OCI-LY1 (cell line): ENCODE data around the gene PAMR1.

Experiments used
- H2AFZ ChIP-seq: fragments of 200-600 bp; sonication (generic), shearing (Covaris generic); 2 replicates; pipeline ENCODE4 v1.6.0; 2014; ENCODE audit warnings: antibody characterized with exemption, mild to moderate bottlenecking, low read length
- H3F3A ChIP-seq: fragments of 200-600 bp; sonication (generic), shearing (Covaris generic); 2 replicates; pipeline ENCODE4 v1.6.0; 2014; ENCODE audit warnings: mild to moderate bottlenecking, antibody characterized with exemption, low read length, moderate library complexity; ENCODE audit not compliant: insufficient read depth
- H3K27ac ChIP-seq: fragments of 200-600 bp; sonication (generic); 2 replicates; pipeline ENCODE4 v1.5.1; 2014; ENCODE audit warnings: low read length, mixed run types, mild to moderate bottlenecking, low read depth; ENCODE audit not compliant: poor library complexity, severe bottlenecking
- H3K27me3 ChIP-seq: fragments of 200-600 bp; sonication (generic); 2 replicates; pipeline ENCODE4 v1.6.0; 2014; ENCODE audit warnings: antibody characterized with exemption, mild to moderate bottlenecking, low read length, moderate library complexity; ENCODE audit not compliant: insufficient read depth
- H3K36me3 ChIP-seq: fragments of 200-600 bp; sonication (generic); 2 replicates; pipeline ENCODE4 v1.6.1; 2014; ENCODE audit warnings: mild to moderate bottlenecking, antibody characterized with exemption, low read length, moderate library complexity, mixed read lengths; ENCODE audit not compliant: insufficient read depth
- H3K4me1 ChIP-seq: fragments of 200-600 bp; sonication (generic); 2 replicates; pipeline ENCODE4 v1.5.1; 2014; ENCODE audit warnings: mild to moderate bottlenecking, low read length, moderate library complexity; ENCODE audit not compliant: insufficient read depth, severe bottlenecking
- H3K4me2 ChIP-seq: fragments of 200-600 bp; sonication (generic), shearing (Covaris generic); 2 replicates; pipeline ENCODE4 v1.6.1; 2014; ENCODE audit warnings: low read length
- H3K4me3 ChIP-seq: fragments of 200-600 bp; sonication (generic); 2 replicates; pipeline ENCODE4 v1.5.1; 2014; ENCODE audit warnings: low read length, low read depth, mild to moderate bottlenecking, mixed read lengths; ENCODE audit not compliant: poor library complexity, severe bottlenecking
- H3K79me2 ChIP-seq: fragments of 200-600 bp; shearing (Covaris generic); 2 replicates; pipeline ENCODE4 v1.6.1; 2016; ENCODE audit warnings: mixed run types, low read length, mixed read lengths; ENCODE audit not compliant: insufficient read depth
- H3K9ac ChIP-seq: fragments of 200-600 bp; sonication (generic), shearing (Covaris generic); 2 replicates; pipeline ENCODE4 v1.6.1; 2014; ENCODE audit warnings: mild to moderate bottlenecking, low read length, mixed read lengths
- H3K9me2 ChIP-seq: fragments of 200-600 bp; sonication (generic), shearing (Covaris generic); 2 replicates; pipeline ENCODE4 v1.6.1; 2014; ENCODE audit warnings: low read depth, mild to moderate bottlenecking, low read length, mixed read lengths
- H3K9me3 ChIP-seq: fragments of 200-600 bp; shearing (Covaris generic); 2 replicates; pipeline ENCODE4 v1.6.1; 2014; ENCODE audit warnings: low read length, mixed read lengths
- H4K20me1 ChIP-seq: fragments of 200-600 bp; sonication (generic), shearing (Covaris generic); 2 replicates; pipeline ENCODE4 v1.6.0; 2016; ENCODE audit warnings: mild to moderate bottlenecking, low read length; ENCODE audit not compliant: insufficient read depth
- EZH2 ChIP-seq: fragments of 200-600 bp; sonication (generic), shearing (Covaris generic); IDR thresholded peaks from 2 replicates; pipeline ENCODE4 v1.8.0; 2017; ENCODE audit warnings: borderline replicate concordance, mixed run types, mild to moderate bottlenecking, antibody characterized with exemption, low read length, moderate library complexity, mixed read lengths
- TF ChIP-seq, protein P1 (sequence below): fragments of 200-600 bp; sonication (generic), shearing (Covaris generic); IDR thresholded peaks from 2 replicates; pipeline ENCODE4 v1.5.1; 2017; ENCODE audit warnings: mild to moderate bottlenecking, antibody characterized with exemption, low read length, moderate library complexity, mixed read lengths

PAMR1 gene

DNA sequence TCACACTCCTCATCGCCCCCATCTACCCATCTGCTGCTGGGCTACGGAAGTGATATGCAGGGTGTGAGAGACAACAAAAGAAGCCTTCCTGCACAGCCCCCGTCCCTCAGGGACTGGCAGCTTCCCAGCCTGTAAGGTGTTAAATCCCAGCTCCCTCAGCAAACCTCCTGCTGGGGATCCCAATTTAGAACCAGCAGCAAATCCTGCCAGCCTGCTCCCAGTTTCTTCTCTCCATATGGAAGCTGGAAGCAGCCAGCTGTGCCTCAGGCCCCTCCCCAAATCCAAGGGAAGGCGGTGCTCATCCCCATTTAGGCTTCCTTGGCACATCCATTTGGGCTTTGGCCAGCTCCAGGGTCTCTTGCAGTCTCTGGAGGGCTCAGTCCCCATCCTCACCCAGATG is 47.5 kb downstream of the PAMR1 start:
- Histone ChIP-seq H3F3A (no peaks in the 10 kb centered on the region), H3K9ac (no peak overlapping the region), H2AFZ (no peak overlapping the region), H3K4me3 (no peak overlapping the region), H3K4me2 (no peak overlapping the region), H3K9me3 (no peaks in the 10 kb centered on the region), H3K79me2 (no peaks in the 10 kb centered on the region), H3K4me1 (no peaks in the 10 kb centered on the region), H3K27me3 (no peaks in the 10 kb centered on the region), H3K36me3 (no peaks in the 10 kb centered on the region), H3K27ac (no peak overlapping the region), H4K20me1 (no peaks in the 10 kb centered on the region), H3K9me2 (no peaks in the 10 kb centered on the region)
- TF ChIP-seq, protein P1, sequence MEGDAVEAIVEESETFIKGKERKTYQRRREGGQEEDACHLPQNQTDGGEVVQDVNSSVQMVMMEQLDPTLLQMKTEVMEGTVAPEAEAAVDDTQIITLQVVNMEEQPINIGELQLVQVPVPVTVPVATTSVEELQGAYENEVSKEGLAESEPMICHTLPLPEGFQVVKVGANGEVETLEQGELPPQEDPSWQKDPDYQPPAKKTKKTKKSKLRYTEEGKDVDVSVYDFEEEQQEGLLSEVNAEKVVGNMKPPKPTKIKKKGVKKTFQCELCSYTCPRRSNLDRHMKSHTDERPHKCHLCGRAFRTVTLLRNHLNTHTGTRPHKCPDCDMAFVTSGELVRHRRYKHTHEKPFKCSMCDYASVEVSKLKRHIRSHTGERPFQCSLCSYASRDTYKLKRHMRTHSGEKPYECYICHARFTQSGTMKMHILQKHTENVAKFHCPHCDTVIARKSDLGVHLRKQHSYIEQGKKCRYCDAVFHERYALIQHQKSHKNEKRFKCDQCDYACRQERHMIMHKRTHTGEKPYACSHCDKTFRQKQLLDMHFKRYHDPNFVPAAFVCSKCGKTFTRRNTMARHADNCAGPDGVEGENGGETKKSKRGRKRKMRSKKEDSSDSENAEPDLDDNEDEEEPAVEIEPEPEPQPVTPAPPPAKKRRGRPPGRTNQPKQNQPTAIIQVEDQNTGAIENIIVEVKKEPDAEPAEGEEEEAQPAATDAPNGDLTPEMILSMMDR = no peak
- TF ChIP-seq EZH2 = no peak

DNA sequence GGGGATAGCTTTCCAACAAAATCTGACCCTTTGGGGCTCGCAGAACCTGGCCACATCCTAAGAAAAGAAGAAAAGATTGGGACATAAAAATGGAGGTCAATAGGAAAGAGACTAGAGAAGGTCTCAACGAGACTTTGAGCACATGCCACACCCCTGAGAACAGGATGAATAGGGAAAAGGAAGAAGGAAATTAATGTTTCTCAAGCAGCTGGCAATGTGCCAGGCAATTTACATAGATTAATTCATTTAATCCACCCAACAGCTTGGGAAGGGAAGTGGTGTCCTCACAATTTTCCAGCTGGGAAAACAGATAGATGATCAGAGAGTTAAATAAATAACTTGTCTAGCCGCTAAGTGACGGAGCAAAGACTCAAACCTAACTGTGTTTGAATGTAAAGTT is 50.7 kb downstream of the PAMR1 start:
- TF ChIP-seq, protein P1 = no peak
- TF ChIP-seq EZH2 = no peak
- no peak overlapping the region for H3K4me3 ChIP-seq

DNA sequence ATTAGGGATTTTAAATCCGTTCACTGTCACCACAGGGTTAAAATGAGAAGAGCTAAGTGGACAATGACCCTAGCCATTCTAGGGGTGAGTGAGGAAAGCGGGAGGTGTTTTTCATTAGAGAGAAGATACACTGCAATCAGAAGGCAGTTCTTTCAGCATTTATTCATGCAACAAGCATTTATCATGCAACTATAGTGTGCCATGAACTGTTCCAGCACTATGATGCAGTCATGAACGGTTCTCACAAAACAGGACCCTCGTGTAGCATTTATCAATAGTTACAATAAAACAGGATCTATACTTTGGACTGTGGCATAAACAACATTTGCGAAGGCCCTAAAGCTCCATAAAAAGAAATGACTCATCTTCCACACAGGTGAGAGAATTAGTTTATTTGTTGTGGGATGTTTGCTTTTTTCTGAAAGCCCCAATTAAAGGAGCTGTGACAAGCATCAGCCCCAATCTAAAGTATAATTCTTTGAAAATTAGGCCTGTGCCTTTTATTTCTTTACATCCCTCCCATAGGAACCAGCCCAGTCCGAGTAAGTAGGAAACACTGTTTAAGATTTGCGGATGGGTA is 51.5 kb downstream of the PAMR1 start:
- H3K79me2 ChIP-seq = no peaks in the 10 kb centered on the region
- H3K4me3 ChIP-seq = no peak overlapping the region
- H3F3A ChIP-seq = no peaks in the 10 kb centered on the region
- no peaks in the 10 kb centered on the region for H4K20me1 ChIP-seq
- no peak overlapping the region for H3K9ac ChIP-seq
- TF ChIP-seq EZH2 = no peak
- TF ChIP-seq, protein P1 = no peak
- no peak overlapping the region for H3K27ac ChIP-seq
- no peaks in the 10 kb centered on the region for H3K9me3 ChIP-seq
- no peak overlapping the region for H2AFZ ChIP-seq
- no peaks in the 10 kb centered on the region for H3K27me3 ChIP-seq
- H3K4me2 ChIP-seq = no peak overlapping the region
- H3K36me3 ChIP-seq = no peaks in the 10 kb centered on the region
- no peaks in the 10 kb centered on the region for H3K9me2 ChIP-seq
- no peaks in the 10 kb centered on the region for H3K4me1 ChIP-seq

More for the DNA sequence above, 50.7 kb downstream of the PAMR1 start:
- no peaks in the 10 kb centered on the region for H3K9me3 ChIP-seq
- H3K9me2 ChIP-seq = no peaks in the 10 kb centered on the region
- H3K9ac ChIP-seq = no peak overlapping the region
- H2AFZ ChIP-seq = no peak overlapping the region
- H3K36me3 ChIP-seq = no peaks in the 10 kb centered on the region
- no peaks in the 10 kb centered on the region for H3F3A ChIP-seq
- H3K79me2 ChIP-seq = no peaks in the 10 kb centered on the region
- no peak overlapping the region for H3K27ac ChIP-seq
- no peaks in the 10 kb centered on the region for H3K4me1 ChIP-seq
- H4K20me1 ChIP-seq = no peaks in the 10 kb centered on the region
- no peaks in the 10 kb centered on the region for H3K27me3 ChIP-seq
- H3K4me2 ChIP-seq = no peak overlapping the region
